Endothelial cell of umbilical vein (primary cell): Measurements from ENCODE around the gene KRT15. TPM values are rescaled to one million over a fixed set of nuclear protein-coding genes. Genes with fewer than 3 reads are reported as not detected.

Experiments
- BruUV-seq: library from RNA; stranded (reverse); fragments of 400-500 nt; replicated peaks from 2 replicates; lab custom pipeline; 2021; lab: Mats Ljungman, UMichigan
- CTCF ChIA-PET: fragments of 300-600, 350-600 bp; sonication (Branson Sonifier 250); formaldehyde crosslinking; loops from one replicate; lab custom pipeline; 2021; ENCODE audit warnings: antibody characterized with exemption, inconsistent platforms; lab: Charles Lee
- POLR2A ChIA-PET: fragments of 300-600, 350-600 bp; sonication (Branson Sonifier 250); formaldehyde crosslinking; loops from one replicate; lab custom pipeline; 2021; ENCODE audit warnings: antibody characterized with exemption, inconsistent platforms; lab: Charles Lee
- DNase-seq: peaks from one replicate; pipeline ENCODE4 v3.0.0-alpha.2; 2011; ENCODE audit warnings: low read depth, low spot score
- FAIRE-seq: peaks from 2 replicates; lab custom pipeline; 2011; peaks lifted over from hg19 to GRCh38; lab: Jason Lieb, UNC
- H2AFZ ChIP-seq: 2 replicates; pipeline ENCODE4 v1.6.0; 2012; ENCODE audit warnings: low read depth, low read length, control low read depth, inconsistent platforms
- H3K27ac ChIP-seq: 2 replicates; pipeline ENCODE4 v1.5.1; 2011; ENCODE audit warnings: low read depth, mild to moderate bottlenecking, control low read depth, low read length, moderate library complexity; ENCODE audit not compliant: insufficient read depth
- H3K27me3 ChIP-seq, 2 experiments: 2 replicates each; pipeline versions ENCODE4 v1.6.0 to v1.6.1; 2011; ENCODE audit warnings: low read length in 2 of 2, mixed read lengths in 1 of 2; ENCODE audit not compliant: control insufficient read depth in 2 of 2, insufficient read depth in 2 of 2
- H3K36me3 ChIP-seq, 2 experiments: 2 replicates in 1 of 2; 3 replicates in 1 of 2; pipeline ENCODE4 v1.5.1; 2011; ENCODE audit warnings: low read length in 2 of 2, mild to moderate bottlenecking in 1 of 2, moderate library complexity in 1 of 2; ENCODE audit not compliant: control insufficient read depth in 2 of 2, insufficient read depth in 2 of 2; ENCODE audit errors: extremely low read depth in 1 of 2
- H3K4me1 ChIP-seq: 3 replicates; pipeline ENCODE4 v1.5.1; 2011; ENCODE audit warnings: mild to moderate bottlenecking, low read length; ENCODE audit not compliant: control insufficient read depth, insufficient read depth; ENCODE audit errors: extremely low read depth
- H3K4me2 ChIP-seq: 2 replicates; pipeline ENCODE4 v1.6.1; 2011; ENCODE audit warnings: low read length, control low read depth, mixed read lengths; ENCODE audit not compliant: insufficient read depth
- H3K4me3 ChIP-seq, 3 experiments: fragments of 200-600 bp in 1 of 3; sonication (generic), shearing (Covaris generic) in 1 of 3; replicated peaks in 1 of 3; 2 replicates each; pipeline ENCODE4 v1.5.1; 2011 to 2016; ENCODE audit warnings: control low read depth in 3 of 3, low read length in 3 of 3, mild to moderate bottlenecking in 2 of 3, inconsistent platforms in 1 of 3, low read depth in 1 of 3, moderate library complexity in 1 of 3; ENCODE audit not compliant: insufficient read depth in 1 of 3
- H3K79me2 ChIP-seq: 2 replicates; pipeline ENCODE4 v1.6.0; 2012; ENCODE audit warnings: low read length, inconsistent platforms; ENCODE audit not compliant: control insufficient read depth, insufficient read depth
- H3K9ac ChIP-seq: replicated peaks from 2 replicates; pipeline ENCODE3; 2011; ENCODE audit warnings: low read length, control low read depth; ENCODE audit not compliant: insufficient read depth; ENCODE audit errors: extremely low read depth
- H3K9me1 ChIP-seq: replicated peaks from 3 replicates; pipeline ENCODE4 v1.6.0; 2011; ENCODE audit warnings: mild to moderate bottlenecking, low read length; ENCODE audit not compliant: control insufficient read depth, insufficient read depth; ENCODE audit errors: extremely low read depth
- H3K9me3 ChIP-seq: replicated peaks from 2 replicates; pipeline ENCODE4 v1.5.1; 2012; ENCODE audit warnings: low read length, inconsistent platforms; ENCODE audit not compliant: control insufficient read depth, insufficient read depth
- H4K20me1 ChIP-seq: replicated peaks from 2 replicates; pipeline ENCODE3; 2011; ENCODE audit warnings: mild to moderate bottlenecking, low read length; ENCODE audit not compliant: control insufficient read depth, insufficient read depth; ENCODE audit errors: extremely low read depth
- CTCF ChIP-seq, 2 donors: IDR thresholded peaks; 1 replicate in 1 of 2; 2 replicates in 1 of 2; pipeline ENCODE4 v1.5.1; 2011; ENCODE audit warnings: low read length in 2 of 2, mild to moderate bottlenecking in 2 of 2, moderate library complexity in 2 of 2, control low read depth in 1 of 2, inconsistent platforms in 1 of 2, low read depth in 1 of 2; ENCODE audit not compliant: insufficient read depth in 1 of 2; ENCODE audit errors: extremely low read depth in 1 of 2
- EZH2 ChIP-seq: IDR thresholded peaks from 2 replicates; pipeline ENCODE4 v1.6.1; 2012; ENCODE audit warnings: borderline replicate concordance, low read depth, mild to moderate bottlenecking, moderate library complexity, low read length, inconsistent platforms; ENCODE audit not compliant: severe bottlenecking
- FOS ChIP-seq: IDR thresholded peaks from 2 replicates; pipeline ENCODE4 v1.6.1; 2011; ENCODE audit warnings: mild to moderate bottlenecking, low read length, moderate library complexity, borderline replicate concordance; ENCODE audit not compliant: insufficient read depth
- GATA2 ChIP-seq: IDR thresholded peaks from 2 replicates; pipeline ENCODE4 v1.7.0; 2011; ENCODE audit warnings: low read depth, mild to moderate bottlenecking, moderate library complexity, mixed read lengths, low read length; ENCODE audit not compliant: insufficient read length, insufficient read depth
- JUN ChIP-seq: IDR thresholded peaks from 2 replicates; pipeline ENCODE4 v1.6.1; 2011; ENCODE audit warnings: borderline replicate concordance, low read depth; ENCODE audit not compliant: insufficient read length, insufficient read depth
- MAX ChIP-seq: IDR thresholded peaks from 2 replicates; pipeline ENCODE4 v1.6.1; 2011; ENCODE audit not compliant: insufficient read depth, insufficient read length
- MYC ChIP-seq: IDR thresholded peaks from one replicate; pipeline ENCODE4 v1.6.1; 2011; ENCODE audit warnings: mild to moderate bottlenecking, low read depth, low read length
- POLR2A ChIP-seq: IDR thresholded peaks from 2 replicates; pipeline ENCODE4 v1.6.1; 2012; ENCODE audit warnings: low read depth, mild to moderate bottlenecking, control low read depth, low read length
- POLR2AphosphoS5 ChIP-seq: IDR thresholded peaks from 2 replicates; pipeline ENCODE4 v1.6.1; 2012; ENCODE audit warnings: low read depth, mild to moderate bottlenecking, control low read depth, low read length, moderate library complexity; ENCODE audit not compliant: insufficient read depth
- dilution Hi-C: fragments of 300-500 bp; cut with MboI; formaldehyde crosslinking; loops from one replicate; pipeline ENCODE4 v1.15.0; 2019; ENCODE audit warnings: low sequenced_read_pairs; ENCODE audit not compliant: extremely low pct_ligation_motif_present
- intact Hi-C: fragments of 100-400 bp; cut with micrococcal nuclease; formaldehyde crosslinking; loops from one replicate; pipeline ENCODE4 v1.10.0; 2022
- polyA plus RNA-seq, 4 experiments: library from polyadenylated mRNA; depleted of rRNA in 3 of 4; stranded (reverse) in 3 of 4; unstranded in 1 of 4; fragments of >200 nt; gene quantifications; 2 replicates each; pipeline versions ENCODE4 v1.2.1 to v1.2.3, GENCODE V29; 2011 to 2012; ENCODE audit warnings: missing spikeins in 1 of 4
- total RNA-seq: library from RNA; stranded (reverse); gene quantifications from 2 replicates; pipeline ENCODE4 v1.2.3, GENCODE V29; 2021

The KRT15 gene
- total and polyA plus RNA-seq, 2 donors (not counting 3 experiments of a cell fraction or from before 2014, with no cell fraction given), result 0.68 to 2.8 TPM

- Histone ChIP-seq H3K4me3 (no peak overlapping the region), H3K9me3 (no peaks in the 10 kb centered on the region), H3K9ac (no peak overlapping the region), H2AFZ (no peak overlapping the region), H3K9me1 (no peaks in the 10 kb centered on the region), H3K27ac (no peak overlapping the region), H3K4me1 (no peaks in the 10 kb centered on the region), H3K79me2 (no peaks in the 10 kb centered on the region), H3K27me3 (no peaks in the 10 kb centered on the region), H4K20me1 (no peaks in the 10 kb centered on the region), H3K36me3 (no peaks in the 10 kb centered on the region), H3K4me2 (no peak overlapping the region)
- ChIA-PET CTCF (interaction anchor here (0.8 to 4.2 kb wide), 3 partner anchors 12 to 126 kb away, joined by 3 to 46 read pairs (median 6); no protein-coding TSS in a partner anchor), POLR2A (no interaction called here)
- intact Hi-C loops (no loop called here), dilution Hi-C loops (no loop called here)
- FAIRE-seq, result no peak
- TF ChIP-seq POLR2A (no peak), MYC (no peak), EZH2 (no peak), MAX (no peak), CTCF (IDR thresholded peaks at IDR 0.05; ENCODE audit: extremely low read depth in 1 of 2, insufficient read depth in 1 of 2, low read depth in 1 of 2, low read length in 2 of 2) (no peak), FOS (no peak), JUN (no peak), GATA2 (no peak), POLR2AphosphoS5 (no peak)
- no peak for DNase-seq
- BruUV-seq, result no TSS peak
Observed at GRCh38 chr17:41536741-41537613, 18.3 kb upstream of the KRT15 start.
